ENCODE measurements around the gene TMEM245.
"Not testable (repeated sequence)": the region's sequence is repeated elsewhere in the genome, so short reads cannot be mapped to it uniquely, and the experiment has no call there.

TMEM245 gene

GRCh38 chr9:109064963-109065702 is 54.6 kb downstream of the TMEM245 start:
- no peak for DNase-seq (ENCODE audit: extremely low read depth, low read depth)
- TF ChIP-seq CTCF (IDR thresholded peaks at IDR 0.05; ENCODE audit: low read depth, low read length), result no peak

DNA sequence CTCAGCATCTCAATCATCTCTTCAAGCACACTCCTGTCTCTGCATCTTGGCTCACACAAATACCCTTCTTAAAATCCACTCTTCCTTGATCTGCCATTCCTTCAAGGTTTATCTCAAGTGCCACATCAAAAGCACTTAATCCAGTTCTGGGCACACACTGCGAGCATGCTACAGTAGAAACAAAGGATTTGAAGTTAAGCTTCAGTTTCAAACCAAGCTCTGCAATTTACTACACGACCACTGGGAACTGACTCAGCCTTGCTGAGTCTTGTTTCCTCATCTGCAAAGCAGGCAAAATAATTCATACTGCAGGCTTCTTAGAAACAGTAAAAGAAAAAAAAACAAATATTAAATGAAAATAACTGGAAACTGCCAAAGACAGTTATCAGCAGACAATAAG is 56.0 kb downstream of the TMEM245 start:
- DNase-seq (ENCODE audit: extremely low read depth, low read depth), result no peak
- TF ChIP-seq CTCF (IDR thresholded peaks at IDR 0.05; ENCODE audit: low read depth, low read length), result no peak

DNA sequence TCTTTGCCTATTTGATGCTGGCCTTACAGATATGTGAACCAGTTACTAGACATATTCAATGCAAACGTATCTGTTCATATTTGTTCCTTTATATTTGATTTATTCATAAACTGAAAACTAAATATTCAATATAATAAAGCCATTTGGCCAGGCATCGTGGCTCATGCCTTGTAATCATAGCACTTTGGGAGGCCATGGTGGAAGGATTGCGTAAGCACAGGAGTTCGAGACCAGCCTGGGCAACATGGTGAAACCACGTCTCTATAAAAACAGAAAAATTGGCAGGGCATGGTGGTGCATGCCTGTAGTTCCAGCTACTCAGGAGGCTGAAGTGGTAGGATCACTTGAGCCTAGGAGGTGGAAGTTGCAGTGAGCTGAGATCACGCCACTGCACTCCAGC is 57.2 kb downstream of the TMEM245 start:
- DNase-seq (ENCODE audit: extremely low read depth, low read depth), result no peak
- no peak for TF ChIP-seq CTCF (IDR thresholded peaks at IDR 0.05; ENCODE audit: low read depth, low read length)

GRCh38 chr9:109060191-109060590 is 59.6 kb downstream of the TMEM245 start:
- no peak for DNase-seq (ENCODE audit: extremely low read depth, low read depth)
- no peak for TF ChIP-seq CTCF (IDR thresholded peaks at IDR 0.05; ENCODE audit: low read depth, low read length)

DNA sequence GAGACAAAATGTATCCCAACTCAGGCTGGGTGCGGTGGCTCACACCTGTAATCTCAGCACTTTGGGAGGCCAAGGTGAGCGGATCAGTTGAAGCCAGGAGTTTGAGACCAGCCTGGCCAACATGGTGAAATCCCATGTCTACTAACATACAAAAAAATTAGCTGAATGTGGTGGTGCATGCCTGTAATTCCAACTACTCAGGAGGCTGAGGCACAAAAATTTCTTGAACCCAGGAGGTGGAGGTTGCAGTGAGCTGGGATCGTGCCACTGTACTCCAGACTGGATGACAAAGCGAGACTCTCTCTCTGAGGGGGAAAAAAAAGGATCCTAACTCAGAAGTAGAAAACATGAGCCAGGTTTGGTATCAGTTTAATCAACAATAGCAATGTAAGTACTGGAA is 66.6 kb downstream of the TMEM245 start:
- DNase-seq (ENCODE audit: extremely low read depth, low read depth), result not testable (repeated sequence)

GRCh38 chr9:109052416-109052815 is 67.3 kb downstream of the TMEM245 start:
- DNase-seq (ENCODE audit: extremely low read depth, low read depth), result peak; percentile 32
- no peak for TF ChIP-seq CTCF (IDR thresholded peaks at IDR 0.05; ENCODE audit: low read depth, low read length)

GRCh38 chr9:109051733-109052132 is 68.0 kb downstream of the TMEM245 start:
- no peak for DNase-seq (ENCODE audit: extremely low read depth, low read depth)
- no peak for TF ChIP-seq CTCF (IDR thresholded peaks at IDR 0.05; ENCODE audit: low read depth, low read length)

- no peak for DNase-seq (ENCODE audit: extremely low read depth, low read depth)
- TF ChIP-seq CTCF (IDR thresholded peaks at IDR 0.05; ENCODE audit: low read depth, low read length), result no peak
Measured at GRCh38 chr9:109050444-109050843, 69.3 kb downstream of the TMEM245 start.

Measured in AG09319 (cell line).